HG02763 (cell line): ENCODE data around the gene PRR15L.
"Not testable (repeated sequence)": the region's sequence is repeated elsewhere in the genome, so short reads cannot be mapped to it uniquely, and the experiment has no call there.

Experiments
- ATAC-seq: cut with Tn5 transposase; IDR thresholded peaks from one replicate; pipeline ENCODE4 v1.9.1; 2021; ENCODE audit warnings: mild to moderate bottlenecking, moderate library complexity; ENCODE audit not compliant: unreplicated experiment

Gene PRR15L

DNA sequence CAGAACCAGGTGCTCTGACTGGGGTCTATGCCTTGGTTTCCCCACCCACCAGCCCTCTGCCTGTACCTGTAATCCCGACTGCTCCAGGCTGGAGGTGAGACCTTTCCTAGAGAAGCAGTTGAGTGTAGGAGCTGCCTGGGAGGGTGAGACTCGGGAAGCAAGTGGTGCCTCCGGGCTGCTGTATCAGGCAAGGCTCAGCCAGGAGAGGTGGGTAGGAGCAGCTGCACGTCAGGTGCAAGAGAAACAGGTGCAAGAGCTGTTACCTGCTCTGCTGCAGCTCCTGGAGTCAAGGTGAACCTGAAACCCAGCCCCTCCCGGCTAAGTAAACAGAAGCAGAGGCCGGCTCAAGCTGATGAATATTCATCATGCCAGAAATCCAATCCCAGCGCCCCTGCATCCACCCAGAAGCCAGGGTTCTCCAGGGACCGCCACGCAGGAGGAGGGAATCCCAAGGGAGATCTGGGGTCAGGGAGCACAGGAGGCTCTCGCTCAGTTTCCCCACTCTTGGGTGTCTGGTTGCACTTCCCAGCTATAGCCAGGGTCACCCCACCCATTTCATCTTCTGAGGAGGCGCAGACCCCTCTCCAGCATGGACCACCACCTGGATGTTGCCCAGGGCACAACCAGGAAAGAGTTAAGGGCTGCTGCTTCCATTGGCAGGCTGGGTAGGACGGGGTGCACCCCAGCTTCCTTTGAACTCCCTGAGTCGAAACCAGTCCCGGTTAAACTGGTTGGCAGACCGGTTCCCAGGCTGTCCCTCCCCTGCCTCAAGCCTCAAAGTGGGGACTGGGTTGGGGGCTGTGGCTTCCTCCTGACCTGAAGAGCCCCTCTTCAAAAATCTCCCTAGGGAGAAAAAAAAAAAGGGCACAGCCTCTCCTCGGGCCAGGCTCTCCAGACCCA, at the start of gene PRR15L:
Gene PRR15L, minus strand, starts transcription at position 293 of the 900 bp plus-strand sequence. CDS start 4,649 bp downstream, outside the sequence.
- no peak for ATAC-seq

DNA sequence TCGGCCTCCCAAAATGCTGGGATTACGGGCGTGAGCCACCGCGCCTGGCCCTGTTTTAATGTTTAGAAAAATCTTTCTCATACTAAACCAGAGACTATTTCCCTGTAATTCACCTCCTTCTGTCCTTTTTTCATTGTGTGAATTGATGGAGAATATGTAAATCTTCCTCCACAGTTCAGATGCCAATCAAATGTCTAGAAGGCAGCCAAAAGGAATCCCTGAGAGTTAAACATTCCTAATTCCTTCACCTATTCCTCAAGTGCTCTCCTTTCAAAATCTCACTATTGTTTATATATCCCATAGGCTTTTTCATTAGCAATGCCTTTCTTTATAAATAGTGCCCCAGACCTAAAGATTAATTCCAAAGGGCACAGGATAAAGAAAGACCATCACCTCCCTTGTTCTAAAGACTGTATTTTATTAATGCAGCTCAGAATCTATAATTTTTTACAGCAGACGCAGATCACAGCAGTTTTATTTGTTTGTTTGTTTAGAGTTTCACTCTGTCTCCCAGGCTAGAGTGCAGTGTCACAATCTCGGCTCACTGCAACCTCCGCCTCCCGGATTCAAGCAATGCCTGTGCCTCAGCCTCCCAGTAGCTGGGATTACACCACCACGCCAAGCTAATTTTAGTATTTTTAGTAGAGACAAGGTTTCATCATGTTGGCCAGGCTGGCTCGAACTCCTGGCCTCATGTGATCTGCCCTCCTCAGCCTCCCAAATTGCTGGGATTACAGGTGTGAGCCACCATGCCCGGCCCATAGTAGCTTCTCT, 49.4 kb upstream of the PRR15L start:
- ATAC-seq, result no peak

DNA sequence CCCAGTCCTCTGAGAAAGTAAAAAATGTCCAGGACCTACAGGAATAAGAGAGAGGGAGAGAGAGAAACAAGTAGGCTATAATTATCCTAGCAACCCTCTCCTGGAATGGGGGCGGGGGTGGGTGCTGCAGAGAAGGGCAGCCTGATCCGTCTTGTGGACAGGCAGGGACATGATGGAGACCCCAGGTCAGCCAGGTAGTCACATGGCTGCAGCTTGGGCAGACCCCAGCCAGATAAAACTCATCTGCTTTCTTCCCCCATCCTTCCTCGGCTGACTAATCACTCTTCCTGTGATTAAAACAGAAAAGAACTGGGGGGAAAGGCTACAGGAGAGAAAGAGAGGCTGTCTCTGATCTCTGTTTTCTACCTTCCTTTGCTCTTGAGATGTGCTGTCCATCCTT, 47.3 kb upstream of the PRR15L start:
- ATAC-seq, result no peak

DNA sequence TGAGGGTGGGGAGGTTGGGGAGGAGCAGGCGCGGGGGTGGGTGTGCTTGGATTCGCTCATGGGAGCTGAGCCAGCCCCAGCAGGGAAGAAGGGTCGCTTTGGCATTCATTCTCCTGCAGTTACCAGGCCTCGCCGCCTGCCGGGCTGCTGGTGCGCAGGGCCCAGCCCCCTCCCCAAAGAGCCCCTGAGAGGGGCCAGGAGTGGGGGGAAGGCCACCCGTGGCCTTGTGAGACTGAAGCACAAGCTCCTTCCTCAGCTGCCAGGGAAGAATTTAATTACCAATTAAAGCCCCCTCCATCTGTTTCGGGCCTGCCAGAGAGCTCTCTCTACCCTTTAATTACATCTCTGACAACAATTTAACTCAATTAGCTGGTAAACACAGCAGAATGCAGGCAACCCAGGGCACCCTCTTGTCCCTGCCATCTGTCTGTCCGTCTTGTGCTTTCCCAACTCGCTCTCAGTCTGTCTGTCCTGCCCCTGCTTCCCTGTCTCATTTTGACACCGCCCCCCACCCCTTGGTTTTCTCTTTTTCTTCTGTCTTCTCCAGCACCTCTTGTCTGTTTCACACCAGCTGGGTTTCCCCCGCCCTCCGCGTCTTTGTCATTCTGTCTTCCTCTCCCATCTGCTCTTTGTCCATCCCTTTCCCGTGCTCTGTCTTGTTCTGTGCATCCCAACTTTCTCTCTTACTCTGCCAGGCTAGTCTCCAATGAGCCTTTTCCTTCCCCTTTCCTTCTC, 45.9 kb upstream of the PRR15L start:
- no peak for ATAC-seq

DNA sequence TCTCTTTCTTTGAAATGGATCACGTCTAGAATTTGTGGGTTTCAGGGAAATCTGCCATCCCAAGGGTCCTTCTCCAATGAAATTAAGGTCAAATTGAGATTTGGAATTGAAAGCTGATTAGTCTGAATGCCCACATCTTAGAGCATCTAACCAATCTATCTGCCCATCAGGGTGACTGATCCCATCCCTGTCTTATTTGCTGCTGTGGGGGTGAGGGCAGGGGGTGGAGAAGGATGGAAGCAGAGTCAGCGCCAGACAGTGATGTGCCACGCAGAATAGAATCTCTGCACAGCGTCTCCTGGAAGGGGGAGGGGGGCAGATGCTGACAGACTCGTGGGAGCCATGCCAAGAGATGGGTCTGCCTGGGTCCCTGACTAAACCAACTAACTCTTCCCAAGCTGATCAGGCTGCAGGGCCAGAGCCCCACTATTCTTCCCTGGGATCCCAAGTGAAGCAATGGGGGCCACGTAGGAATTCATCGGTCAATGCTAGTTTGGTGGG, 45.3 kb upstream of the PRR15L start:
- ATAC-seq, result no peak

- ATAC-seq, result no peak
Measured at GRCh38 chr17:48002266-48002915, 44.7 kb upstream of the PRR15L start.

DNA sequence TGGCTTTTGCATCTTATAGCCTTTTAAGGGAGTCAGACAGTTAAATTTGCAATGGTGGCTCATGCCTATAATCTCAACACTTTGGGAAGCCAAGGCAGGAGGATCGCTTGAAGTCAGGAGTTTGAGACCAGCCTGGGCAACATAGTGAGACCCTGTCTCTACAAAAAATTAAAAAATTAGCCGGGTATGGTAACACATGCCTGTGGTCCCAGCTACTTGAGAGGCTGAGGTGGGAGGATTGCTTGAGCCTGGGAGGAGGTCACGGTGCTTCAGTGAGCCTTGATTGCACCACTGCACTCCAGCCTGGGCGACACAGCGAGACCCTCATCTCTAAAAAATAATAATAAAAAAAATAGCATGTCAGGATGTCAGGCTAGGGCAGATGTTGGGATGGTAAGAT, 44.0 kb upstream of the PRR15L start:
- ATAC-seq, result not testable (repeated sequence)

DNA sequence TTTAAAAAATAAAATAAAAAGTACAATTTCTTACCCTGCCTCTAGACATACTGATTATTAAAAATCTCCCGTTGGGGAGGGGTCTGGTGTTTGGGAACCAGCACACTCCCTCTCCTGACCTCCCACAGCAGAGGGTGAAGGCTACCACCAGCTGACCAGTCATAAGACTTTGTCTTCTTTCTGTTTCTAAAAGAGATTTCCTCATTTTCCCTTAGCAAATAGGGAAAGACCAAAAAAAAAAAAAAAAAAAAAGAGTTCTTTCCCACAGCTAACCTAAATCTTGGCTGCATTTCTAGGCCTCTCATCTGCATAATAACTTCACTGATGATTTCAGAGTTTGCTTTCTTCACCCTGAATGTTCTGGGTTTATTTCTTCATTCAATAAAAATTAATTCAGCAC, 43.5 kb upstream of the PRR15L start:
- ATAC-seq, result no peak

GRCh38 chr17:47999582-47999981, 41.9 kb upstream of the PRR15L start:
- no peak for ATAC-seq

GRCh38 chr17:47998044-47998443, 40.4 kb upstream of the PRR15L start:
- ATAC-seq, result no peak

GRCh38 chr17:47997586-47997985, 39.9 kb upstream of the PRR15L start:
- ATAC-seq, result no peak

DNA sequence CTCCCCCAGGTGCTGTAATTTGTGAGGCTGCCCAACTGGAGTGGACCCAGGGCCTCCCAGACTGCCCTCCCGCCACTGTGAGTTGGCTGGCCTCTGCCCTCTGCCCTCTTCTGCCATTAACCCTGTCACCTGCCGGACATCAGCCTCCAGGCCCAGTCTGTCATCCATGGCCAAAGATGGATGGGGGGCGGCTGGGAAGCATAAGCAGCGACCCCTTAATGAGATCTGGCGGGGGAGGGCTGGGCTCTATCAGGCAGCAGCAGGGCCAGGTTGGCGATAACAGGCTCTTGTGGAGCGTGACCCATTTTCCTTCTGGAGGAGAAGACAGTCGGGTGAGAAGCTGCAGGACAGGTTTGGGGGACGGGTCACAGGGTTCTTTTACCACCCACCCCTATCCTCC, 38.5 kb upstream of the PRR15L start:
- no peak for ATAC-seq

DNA sequence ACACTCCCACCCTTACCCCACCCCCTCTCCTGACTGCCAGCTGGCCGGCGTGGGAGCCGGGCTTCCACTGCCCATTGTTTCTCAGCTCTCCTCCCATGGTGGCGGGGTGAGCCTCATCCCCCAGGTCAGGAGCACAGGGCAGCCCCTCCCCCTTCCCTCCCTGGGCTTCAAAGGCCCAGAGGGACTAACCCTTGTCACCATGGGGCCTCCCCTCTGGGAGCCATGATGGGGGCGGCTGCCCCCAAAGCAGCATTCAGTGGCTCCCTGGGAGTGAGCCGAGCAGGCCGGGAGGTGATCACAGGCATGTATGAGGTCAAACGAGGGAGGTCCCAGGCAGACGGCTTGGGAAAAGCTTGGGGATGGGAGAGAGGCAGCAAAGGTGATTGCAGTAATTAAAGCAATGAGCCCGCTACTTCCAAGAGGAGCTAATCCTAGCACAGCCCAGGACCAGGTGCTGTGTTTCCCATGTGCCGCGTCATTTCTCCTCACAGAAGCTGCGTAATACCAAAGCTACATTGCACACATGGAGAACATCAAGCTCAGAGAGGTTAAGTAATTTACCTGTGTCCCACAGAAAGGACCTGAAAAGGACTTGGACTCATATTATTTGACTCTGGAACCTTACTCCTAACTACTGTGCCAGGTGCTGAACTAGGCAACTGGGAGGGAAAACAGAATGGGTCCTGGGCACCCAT, 37.7 kb upstream of the PRR15L start:
- ATAC-seq, result no peak

DNA sequence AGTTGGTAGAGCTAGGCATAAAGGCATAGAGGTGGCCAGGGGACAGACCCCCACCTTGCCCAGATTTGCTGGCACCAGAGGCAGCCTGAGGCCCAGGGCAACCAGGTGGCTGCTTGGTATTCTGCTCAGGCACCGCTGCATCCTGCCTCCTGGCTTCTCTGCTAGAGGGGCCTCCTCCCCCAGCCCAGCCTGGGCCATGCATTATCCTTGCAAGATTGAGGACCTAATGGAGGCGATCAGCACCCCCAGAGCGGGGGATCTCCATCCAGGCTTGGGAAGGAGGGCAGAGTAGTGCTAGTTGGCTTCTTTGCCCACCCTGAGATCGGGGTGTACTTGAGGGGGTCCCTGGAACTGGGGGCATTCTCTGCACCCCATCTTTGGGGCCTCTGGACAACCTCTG, 37.0 kb upstream of the PRR15L start:
- no peak for ATAC-seq

DNA sequence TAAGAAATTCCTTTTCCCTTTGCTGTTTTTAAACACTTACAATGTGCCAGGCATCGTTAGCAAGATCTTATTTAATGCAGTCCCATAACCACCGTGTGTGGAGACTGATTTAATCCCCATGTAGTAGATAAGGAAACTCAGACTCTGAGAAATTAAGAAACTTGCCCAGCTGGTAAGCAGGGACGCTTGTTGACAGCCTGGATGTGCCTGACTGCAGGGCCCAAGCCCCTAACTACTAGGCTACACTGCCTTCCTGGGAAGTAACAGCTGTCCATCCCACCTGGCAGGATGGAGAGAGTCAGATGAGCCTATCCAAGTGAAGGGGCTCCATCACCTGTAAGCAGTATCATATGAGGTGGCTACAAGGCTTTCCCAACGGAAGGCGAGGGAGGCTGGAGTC, 36.3 kb upstream of the PRR15L start:
- ATAC-seq, result no peak

DNA sequence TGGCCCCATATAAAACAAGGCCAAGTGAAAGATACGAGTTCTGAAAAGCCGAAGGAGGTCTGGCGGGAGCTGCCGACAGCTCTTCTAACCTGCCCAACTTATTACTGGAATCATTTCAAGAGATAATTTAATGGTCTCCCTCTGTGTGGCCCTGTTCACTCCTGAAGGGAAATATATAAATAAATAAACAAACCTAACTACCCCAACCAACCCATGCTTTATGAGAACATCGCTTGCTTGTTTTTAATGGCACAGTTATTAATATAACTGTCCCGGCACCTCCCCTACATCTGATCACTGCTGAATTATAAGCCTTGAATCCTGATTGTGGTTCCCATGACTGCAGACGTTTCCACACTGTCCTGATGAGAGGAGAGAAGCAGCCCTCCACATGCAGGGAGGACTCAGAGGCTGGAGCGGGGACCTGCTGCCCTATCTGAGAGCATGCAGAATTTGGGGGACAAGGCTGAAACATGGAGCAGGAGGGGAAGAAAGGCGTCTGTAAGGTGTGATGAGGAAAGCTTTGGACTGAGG, 35.4 kb upstream of the PRR15L start:
- no peak for ATAC-seq

DNA sequence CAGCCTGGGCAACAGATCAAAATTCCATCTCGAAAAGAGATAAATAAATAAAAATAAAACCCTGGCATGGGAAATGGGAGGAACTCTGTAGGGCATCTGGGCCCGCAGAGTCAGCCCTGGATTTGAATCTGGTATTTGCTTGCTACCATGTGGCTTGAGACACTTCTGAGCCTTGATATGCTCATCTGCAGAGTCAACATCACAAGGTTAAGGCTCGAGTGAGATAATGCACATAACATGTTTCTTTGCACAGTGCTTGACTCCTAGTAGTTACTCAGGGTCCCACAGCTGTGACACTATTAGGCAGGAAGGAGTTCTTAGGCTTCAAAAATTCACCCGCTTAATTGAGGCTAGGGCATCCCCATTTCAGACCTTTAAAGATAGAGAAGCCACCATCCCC, 34.5 kb upstream of the PRR15L start:
- no peak for ATAC-seq

- ATAC-seq, result no peak
Measured at GRCh38 chr17:47990962-47991731, 33.5 kb upstream of the PRR15L start.

- ATAC-seq, result no peak
Measured at GRCh38 chr17:47989700-47990099, 32.0 kb upstream of the PRR15L start.
